ENCODE measurements around the gene MGRN1.

MGRN1 gene

GRCh38 chr16:4700380-4700996, 75.9 kb downstream of the MGRN1 start:
- DNase-seq (ENCODE audit: low read depth) = no peak
- no peak for TF ChIP-seq CTCF (conservative IDR thresholded peaks at IDR 0.05; ENCODE audit: low read length)
- no peak overlapping the region for H3K4me3 ChIP-seq (ENCODE audit: low read length)

DNA sequence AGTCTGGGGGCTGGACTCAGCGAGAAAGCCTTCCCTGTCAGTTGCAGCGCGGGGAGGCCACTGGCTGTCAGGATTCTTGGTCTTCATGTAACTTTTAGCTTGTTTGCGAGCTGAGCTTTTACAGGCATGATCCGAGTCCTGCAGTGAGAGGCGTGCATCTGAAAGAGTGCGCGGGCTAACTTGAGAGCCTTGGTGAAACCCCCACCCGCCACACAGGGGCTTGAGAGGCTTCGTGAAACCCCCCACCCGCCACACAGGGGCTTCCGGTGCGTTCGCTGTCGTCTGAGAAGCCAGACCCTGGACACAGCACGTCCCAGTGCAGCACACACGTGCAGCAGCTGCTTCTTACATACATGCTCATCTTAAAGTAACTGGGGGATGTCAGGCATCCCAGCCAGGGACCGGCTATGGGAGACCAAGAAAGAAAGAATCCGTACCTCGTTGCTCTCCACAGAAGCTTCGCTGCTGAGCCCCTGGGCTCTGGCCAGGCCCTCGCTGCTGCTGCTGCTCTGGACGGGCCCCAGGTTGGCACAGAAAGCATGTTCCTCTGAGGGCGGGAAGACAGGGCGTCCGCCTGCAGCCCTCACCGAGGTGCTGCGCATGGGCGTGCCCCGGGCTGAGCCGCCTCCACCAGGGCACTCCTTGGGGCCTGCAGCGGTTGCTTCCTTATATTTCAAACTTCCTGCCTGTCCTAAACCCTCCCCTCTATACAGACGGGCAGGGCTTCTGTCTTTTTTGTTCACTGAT, 76.5 kb downstream of the MGRN1 start:
- TF ChIP-seq CTCF (conservative IDR thresholded peaks at IDR 0.05; ENCODE audit: low read length) = no peak
- DNase-seq (ENCODE audit: low read depth) = no peak
- no peak overlapping the region for H3K4me3 ChIP-seq (ENCODE audit: low read length)

- no peak for DNase-seq (ENCODE audit: low read depth)
- TF ChIP-seq CTCF (conservative IDR thresholded peaks at IDR 0.05; ENCODE audit: low read length) = no peak
- no peak overlapping the region for H3K4me3 ChIP-seq (ENCODE audit: low read length)
Measured at GRCh38 chr16:4701791-4702465, 77.3 kb downstream of the MGRN1 start.

DNA sequence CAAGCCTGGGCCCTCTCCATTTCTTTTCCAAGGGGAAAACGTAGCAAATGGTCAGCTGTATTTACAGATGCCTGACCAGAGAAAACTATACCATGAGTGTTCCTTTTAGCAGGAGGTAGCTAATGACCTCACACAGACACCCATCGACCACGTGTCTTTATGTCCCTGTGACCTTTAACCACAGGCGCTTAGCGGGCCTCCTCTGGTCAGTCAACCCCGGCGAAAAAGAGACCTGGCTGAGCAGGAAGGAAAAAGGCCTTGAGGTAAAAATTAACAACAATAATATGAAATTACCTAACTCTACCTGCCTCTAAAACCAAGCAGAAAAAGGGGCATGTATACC, 77.8 kb downstream of the MGRN1 start:
- no peak for DNase-seq (ENCODE audit: low read depth)
- H3K4me3 ChIP-seq (ENCODE audit: low read length) = no peak overlapping the region
- no peak for TF ChIP-seq CTCF (conservative IDR thresholded peaks at IDR 0.05; ENCODE audit: low read length)

DNA sequence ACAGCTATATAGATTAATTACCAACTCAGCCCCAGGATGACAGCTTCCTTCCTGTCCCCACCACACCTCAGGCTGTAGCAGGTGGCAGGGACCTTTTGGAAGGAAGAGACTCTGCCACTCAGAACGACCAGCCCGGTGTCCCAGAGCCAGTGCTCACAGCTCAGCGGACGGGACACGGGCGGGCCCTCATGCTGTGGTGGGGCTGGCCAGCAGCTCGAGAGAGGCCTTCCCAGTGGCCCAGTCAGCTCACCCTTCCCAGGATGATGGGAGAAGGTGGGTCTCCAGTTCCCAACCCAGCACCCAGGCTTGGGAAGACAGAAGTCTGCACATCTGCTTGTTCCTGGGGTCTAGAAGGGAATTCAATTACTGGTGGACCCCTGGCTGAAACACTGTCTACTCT, 79.3 kb downstream of the MGRN1 start:
- DNase-seq (ENCODE audit: low read depth) = no peak
- no peak overlapping the region for H3K4me3 ChIP-seq (ENCODE audit: low read length)
- no peak for TF ChIP-seq CTCF (conservative IDR thresholded peaks at IDR 0.05; ENCODE audit: low read length)

DNA sequence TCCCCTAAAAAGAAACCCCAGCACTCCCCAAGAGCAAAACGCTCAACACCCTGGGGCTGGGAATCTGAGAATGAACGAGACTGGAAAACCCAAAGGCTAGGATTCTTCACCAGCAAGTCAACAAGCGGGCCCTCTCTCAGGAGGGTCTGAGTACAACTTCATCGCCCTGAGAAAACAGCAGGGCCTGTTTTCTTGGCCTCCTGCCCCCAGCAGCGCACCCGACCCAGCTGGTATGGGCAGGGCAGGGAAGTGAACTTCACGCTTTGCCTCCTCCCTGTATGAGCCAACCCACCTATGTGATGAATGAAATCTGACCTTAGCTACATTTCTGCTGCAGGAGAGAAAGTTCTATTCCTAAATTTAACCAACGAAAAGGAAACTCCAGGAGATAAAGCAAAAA, 79.9 kb downstream of the MGRN1 start:
- no peak overlapping the region for H3K4me3 ChIP-seq (ENCODE audit: low read length)
- no peak for DNase-seq (ENCODE audit: low read depth)
- TF ChIP-seq CTCF (conservative IDR thresholded peaks at IDR 0.05; ENCODE audit: low read length) = no peak

- TF ChIP-seq CTCF (conservative IDR thresholded peaks at IDR 0.05; ENCODE audit: low read length) = no peak
- no peak overlapping the region for H3K4me3 ChIP-seq (ENCODE audit: low read length)
- DNase-seq (ENCODE audit: low read depth) = no peak
Measured at GRCh38 chr16:4704913-4705312, 80.3 kb downstream of the MGRN1 start.

All from AG10803 (cell line).